Osteocyte (in vitro differentiated cells): ENCODE results near the gene PCNX3. TPM values are rescaled to one million over a fixed set of nuclear protein-coding genes. Genes with fewer than 3 reads are reported as not detected.

Experiments
- DNase-seq: peaks from one replicate; pipeline ENCODE4 v3.0.0; 2021; ENCODE audit warnings: mixed read lengths; ENCODE audit not compliant: unreplicated experiment; ENCODE audit errors: extremely low spot score
- H3K27ac Mint-ChIP-seq: one replicate; pipeline ENCODE4 v1.8.0; 2021; ENCODE audit warnings: mild to moderate bottlenecking, mixed read lengths; ENCODE audit not compliant: unreplicated experiment
- H3K27me3 Mint-ChIP-seq: one replicate; pipeline ENCODE4 v1.8.0; 2021; ENCODE audit warnings: mixed read lengths; ENCODE audit not compliant: unreplicated experiment
- H3K36me3 Mint-ChIP-seq: one replicate; pipeline ENCODE4 v1.8.0; 2021; ENCODE audit warnings: mixed read lengths; ENCODE audit not compliant: unreplicated experiment
- H3K4me1 Mint-ChIP-seq: one replicate; pipeline ENCODE4 v1.8.0; 2021; ENCODE audit warnings: mixed read lengths; ENCODE audit not compliant: unreplicated experiment
- H3K4me3 Mint-ChIP-seq: one replicate; pipeline ENCODE4 v1.8.0; 2021; ENCODE audit warnings: mild to moderate bottlenecking, moderate library complexity, mixed read lengths; ENCODE audit not compliant: unreplicated experiment
- H3K9me3 Mint-ChIP-seq: one replicate; pipeline ENCODE4 v1.8.0; 2021; ENCODE audit warnings: mixed read lengths; ENCODE audit not compliant: unreplicated experiment
- total RNA-seq: library from RNA; stranded (reverse); gene quantifications from 2 replicates; pipeline ENCODE4 v1.2.1, GENCODE V29; 2021
- TF ChIP-seq, protein P1 (sequence below): fragments of 200-600 bp; sonication (generic); IDR thresholded peaks from 2 replicates; pipeline ENCODE4 v1.5.0; 2021; ENCODE audit warnings: antibody characterized with exemption, mild to moderate bottlenecking, moderate library complexity

The PCNX3 gene
- total RNA-seq, 1 donor from 2014 or later, result 49.8 TPM

DNA sequence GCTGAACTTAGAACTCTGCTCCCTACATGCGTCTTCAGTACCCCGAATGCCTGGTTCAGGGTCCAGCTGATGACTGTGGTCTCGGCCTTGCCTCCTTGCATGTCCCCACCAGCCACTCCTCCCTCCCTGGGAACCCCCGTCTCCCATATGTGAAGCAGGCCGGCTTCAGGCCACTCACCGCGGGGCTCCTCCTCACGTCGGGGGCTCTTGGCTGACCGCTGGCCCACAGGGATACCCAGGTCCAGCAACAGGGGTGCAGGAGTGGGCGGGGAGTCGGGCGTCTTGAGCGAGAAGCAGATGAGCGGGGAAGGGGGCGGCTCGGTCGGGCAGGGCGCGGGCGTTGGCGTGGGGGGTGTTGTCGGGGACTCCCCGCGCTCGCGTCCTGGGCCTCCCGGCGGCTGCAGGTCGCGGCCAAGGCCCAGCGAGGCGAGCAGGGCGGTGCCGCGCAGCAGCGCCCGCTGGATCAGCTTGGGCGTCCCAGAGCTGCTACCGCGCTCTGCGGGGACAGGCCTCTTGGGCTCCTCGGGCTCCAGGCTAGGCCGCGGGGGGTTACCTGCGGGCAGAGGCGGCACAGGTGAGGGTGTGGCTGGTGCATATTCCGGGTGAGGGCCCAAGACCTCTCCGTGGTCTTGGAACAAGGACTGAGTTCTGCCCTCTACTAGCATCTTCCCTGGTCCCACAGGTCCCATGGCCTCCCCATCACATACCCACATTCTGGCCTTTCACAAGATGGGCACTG is 16.2 kb upstream of the PCNX3 start:
- TF ChIP-seq, protein P1, sequence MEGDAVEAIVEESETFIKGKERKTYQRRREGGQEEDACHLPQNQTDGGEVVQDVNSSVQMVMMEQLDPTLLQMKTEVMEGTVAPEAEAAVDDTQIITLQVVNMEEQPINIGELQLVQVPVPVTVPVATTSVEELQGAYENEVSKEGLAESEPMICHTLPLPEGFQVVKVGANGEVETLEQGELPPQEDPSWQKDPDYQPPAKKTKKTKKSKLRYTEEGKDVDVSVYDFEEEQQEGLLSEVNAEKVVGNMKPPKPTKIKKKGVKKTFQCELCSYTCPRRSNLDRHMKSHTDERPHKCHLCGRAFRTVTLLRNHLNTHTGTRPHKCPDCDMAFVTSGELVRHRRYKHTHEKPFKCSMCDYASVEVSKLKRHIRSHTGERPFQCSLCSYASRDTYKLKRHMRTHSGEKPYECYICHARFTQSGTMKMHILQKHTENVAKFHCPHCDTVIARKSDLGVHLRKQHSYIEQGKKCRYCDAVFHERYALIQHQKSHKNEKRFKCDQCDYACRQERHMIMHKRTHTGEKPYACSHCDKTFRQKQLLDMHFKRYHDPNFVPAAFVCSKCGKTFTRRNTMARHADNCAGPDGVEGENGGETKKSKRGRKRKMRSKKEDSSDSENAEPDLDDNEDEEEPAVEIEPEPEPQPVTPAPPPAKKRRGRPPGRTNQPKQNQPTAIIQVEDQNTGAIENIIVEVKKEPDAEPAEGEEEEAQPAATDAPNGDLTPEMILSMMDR, result no peak
- H3K27me3 Mint-ChIP-seq, result no peaks in the 10 kb centered on the region
- H3K9me3 Mint-ChIP-seq, result no peaks in the 10 kb centered on the region
- peaks cover 7% of the 10 kb centered on the region for H3K4me1 Mint-ChIP-seq
- DNase-seq, result no peak
- peaks cover 10% of the 10 kb centered on the region for H3K36me3 Mint-ChIP-seq
- no peak overlapping the region for H3K4me3 Mint-ChIP-seq
- H3K27ac Mint-ChIP-seq, result no peak overlapping the region

DNA sequence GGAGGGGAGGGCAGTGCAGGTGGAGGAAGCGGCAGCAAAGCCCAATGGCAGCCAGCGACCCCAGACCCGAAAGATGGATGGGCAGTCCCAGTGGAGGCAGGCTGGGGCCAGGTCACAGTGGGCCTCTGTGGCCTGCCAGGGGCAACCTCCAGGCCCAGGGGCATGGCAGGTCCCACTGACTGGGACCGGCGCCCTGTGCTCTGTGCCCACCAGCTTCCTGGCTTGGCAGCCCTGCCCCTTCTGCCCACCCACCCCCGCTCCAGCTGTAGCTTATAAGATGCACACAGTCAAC is 15.7 kb upstream of the PCNX3 start:
- no peaks in the 10 kb centered on the region for H3K27me3 Mint-ChIP-seq
- H3K9me3 Mint-ChIP-seq, result no peaks in the 10 kb centered on the region
- H3K4me3 Mint-ChIP-seq, result no peak overlapping the region
- DNase-seq, result no peak
- H3K4me1 Mint-ChIP-seq, result peaks cover 6% of the 10 kb centered on the region
- H3K27ac Mint-ChIP-seq, result no peak overlapping the region
- H3K36me3 Mint-ChIP-seq, result peaks cover 11% of the 10 kb centered on the region
- TF ChIP-seq, protein P1, result no peak

DNA sequence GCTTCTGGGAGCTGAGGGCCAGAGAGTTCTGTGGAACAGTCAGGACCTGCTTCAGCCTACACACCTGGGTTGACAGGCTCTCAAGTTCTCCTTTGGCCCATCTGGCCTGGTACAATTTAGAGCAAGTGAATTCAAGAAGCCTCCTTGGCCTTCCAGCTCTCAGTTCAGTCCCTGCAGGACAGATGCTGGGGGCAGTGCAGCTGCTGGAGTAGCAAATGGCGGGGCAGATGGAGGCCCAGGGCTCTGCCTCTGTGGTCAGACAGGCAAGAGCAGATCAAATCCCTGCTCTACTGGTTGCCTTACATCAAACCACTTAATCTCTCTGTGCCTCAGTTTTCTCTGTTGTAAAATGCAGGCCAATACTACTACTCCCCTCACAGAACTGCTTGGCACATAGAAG is 11.3 kb upstream of the PCNX3 start:
- Mint-ChIP-seq H3K4me1 (peaks cover 2% of the 10 kb centered on the region), H3K9me3 (no peaks in the 10 kb centered on the region), H3K27ac (no peak overlapping the region), H3K36me3 (peaks cover 21% of the 10 kb centered on the region), H3K27me3 (no peaks in the 10 kb centered on the region), H3K4me3 (no peak overlapping the region)
- TF ChIP-seq, protein P1, result no peak
- DNase-seq, result no peak

DNA sequence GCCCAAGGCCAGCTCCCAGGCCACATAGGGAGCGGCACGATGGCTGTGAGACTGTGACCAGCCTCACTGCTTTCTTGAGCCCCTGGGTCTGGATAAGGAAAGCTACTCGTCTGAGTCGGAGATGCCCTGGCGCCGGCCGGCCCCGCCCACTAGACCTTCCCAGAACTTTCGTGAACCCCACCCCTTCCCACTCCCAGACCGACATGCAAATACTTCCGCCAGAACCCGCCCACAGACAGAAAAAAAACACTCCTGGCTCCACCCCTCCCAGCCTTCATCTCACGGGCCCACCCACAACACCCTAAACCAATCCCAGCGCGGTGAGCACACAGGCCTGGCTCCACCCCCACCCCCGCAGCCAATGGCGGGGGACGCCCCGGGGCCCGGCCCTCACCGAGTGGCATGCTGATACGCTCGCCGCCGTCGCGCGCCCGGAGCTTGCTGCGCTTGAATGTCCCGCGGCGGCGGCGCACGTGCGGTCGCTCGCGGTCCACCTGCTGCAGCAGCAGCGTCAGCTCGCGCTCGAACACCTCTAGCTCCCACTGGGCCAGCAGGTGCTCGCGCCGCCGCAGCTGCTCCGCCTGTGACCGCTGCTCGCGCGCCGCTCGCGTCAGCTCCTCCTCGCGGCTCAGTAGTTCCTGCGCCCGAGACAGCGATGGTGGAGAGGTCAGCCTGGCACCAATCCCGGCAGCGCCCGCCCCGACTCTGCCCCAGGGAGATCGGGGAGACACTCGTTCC is 8.5 kb upstream of the PCNX3 start:
- Mint-ChIP-seq H3K4me1 (peaks cover 26% of the 10 kb centered on the region), H3K36me3 (peaks cover 22% of the 10 kb centered on the region), H3K4me3 (no peak overlapping the region), H3K27ac (peak overlapping the region; percentile 10), H3K27me3 (no peaks in the 10 kb centered on the region), H3K9me3 (no peaks in the 10 kb centered on the region)
- TF ChIP-seq, protein P1, result no peak
- DNase-seq, result no peak

DNA sequence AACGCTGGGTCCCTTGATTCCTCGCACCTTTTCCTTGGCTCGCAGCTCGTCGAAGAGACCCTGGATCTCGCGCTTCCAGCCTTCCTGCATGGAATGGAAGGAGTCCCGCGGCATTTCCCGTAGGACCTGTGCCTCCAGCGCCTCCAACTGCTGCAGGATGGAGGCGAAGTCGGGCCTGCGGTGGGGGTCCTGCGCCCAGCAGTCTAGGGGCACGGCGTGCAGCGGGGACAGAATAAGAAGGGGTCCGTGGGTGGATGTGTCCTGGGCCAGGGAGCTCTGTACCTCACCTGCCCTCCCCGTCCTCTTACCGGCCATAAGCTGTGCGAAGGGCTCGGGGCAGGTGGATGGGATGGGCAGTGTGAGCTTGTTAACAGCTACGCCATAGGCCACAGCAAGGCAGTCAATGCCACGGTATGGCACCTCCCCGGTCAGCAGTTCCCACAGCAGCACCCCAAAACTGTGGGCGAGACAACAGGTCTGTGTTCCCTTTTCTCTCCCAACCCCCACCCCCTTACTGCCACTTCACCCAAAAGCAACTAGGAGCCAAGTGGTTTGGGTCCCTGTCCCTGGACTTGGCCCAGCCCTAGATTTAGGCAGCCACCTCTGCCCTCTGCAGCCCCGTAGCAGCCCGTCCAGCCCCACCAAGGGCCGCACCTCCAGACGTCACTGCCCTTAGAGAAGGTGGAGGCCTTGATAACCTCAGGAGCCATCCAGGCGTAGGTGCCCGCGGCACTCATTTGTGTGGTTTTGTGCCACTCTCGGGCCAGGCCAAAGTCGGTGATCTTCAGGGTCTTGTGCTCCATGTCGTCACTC is 7.8 kb upstream of the PCNX3 start:
- no peak overlapping the region for H3K27ac Mint-ChIP-seq
- no peak overlapping the region for H3K4me3 Mint-ChIP-seq
- peaks cover 24% of the 10 kb centered on the region for H3K36me3 Mint-ChIP-seq
- H3K9me3 Mint-ChIP-seq, result no peaks in the 10 kb centered on the region
- TF ChIP-seq, protein P1, result no peak
- no peak for DNase-seq
- no peaks in the 10 kb centered on the region for H3K27me3 Mint-ChIP-seq
- peaks cover 32% of the 10 kb centered on the region for H3K4me1 Mint-ChIP-seq
